K562 (cell line): ENCODE results near the gene CSPG5. TPM values are rescaled to one million over a fixed set of nuclear protein-coding genes. Genes with fewer than 3 reads are reported as not detected.
A peak's percentile ranks its signal among the peaks of the same experiment; 100 is the strongest.

ENCODE experiments used
- ATAC-seq: fragments of 200-7000 bp; cut with Tn5 transposase; 3 replicates; pipeline ENCODE4 v1.9.1; 2020; ENCODE audit warnings: moderate library complexity
- BruUV-seq: library from RNA; stranded (reverse); fragments of 400-500 nt; replicated peaks from 2 replicates; lab custom pipeline; 2021; lab: Mats Ljungman, UMichigan
- CTCF ChIA-PET: fragments of 300-600 bp; formaldehyde crosslinking; extraction: SDS; loops from one replicate; lab custom pipeline; 2021; ENCODE audit warnings: low intra/inter-chr PET ratio; lab: Yijun Ruan, JAX
- POLR2A ChIA-PET: fragments of 300-600, 350-650 bp; sonication (Branson Sonifier 250); formaldehyde crosslinking; extraction: SDS; loops from one replicate; lab custom pipeline; 2021; ENCODE audit warnings: antibody characterized with exemption, inconsistent platforms; lab: Yijun Ruan, JAX
- DNase-seq, 4 experiments: peaks; one replicate each; pipeline versions ENCODE4 v3.0.0 to v3.0.0-alpha.2; 2011 to 2018; ENCODE audit warnings: low spot score in 3 of 4, mixed read lengths in 3 of 4; ENCODE audit errors: extremely low read depth in 1 of 4
- FAIRE-seq: peaks from 2 replicates; lab custom pipeline; 2011; peaks lifted over from hg19 to GRCh38; lab: Jason Lieb, UNC
- H2AFZ ChIP-seq: 2 replicates; pipeline ENCODE4 v1.6.0; 2011; ENCODE audit warnings: low read depth, low read length, control low read depth, inconsistent platforms
- H3K27ac ChIP-seq: fragments of 200-600 bp; 3 replicates; pipeline ENCODE4 v1.8.0; 2011; ENCODE audit warnings: low read depth, mild to moderate bottlenecking, control low read depth, inconsistent platforms, low read length, moderate library complexity, mixed read lengths; ENCODE audit errors: extremely low read depth
- H3K27me3 ChIP-seq, 2 experiments: fragments of 300-600 bp in 1 of 2; 2 replicates in 1 of 2; 3 replicates in 1 of 2; pipeline versions ENCODE4 v1.6.0 to v1.8.0; 2011; ENCODE audit warnings: inconsistent platforms in 2 of 2, low read length in 2 of 2, mild to moderate bottlenecking in 1 of 2, mixed read lengths in 1 of 2, moderate library complexity in 1 of 2; ENCODE audit not compliant: control insufficient read depth in 2 of 2, insufficient read depth in 2 of 2
- H3K36me3 ChIP-seq: fragments of 300-600 bp; 3 replicates; pipeline ENCODE4 v1.8.0; 2011; ENCODE audit warnings: mild to moderate bottlenecking, low read length, inconsistent platforms; ENCODE audit not compliant: control insufficient read depth, insufficient read depth
- H3K4me1 ChIP-seq, 2 experiments: fragments of 200-600 bp in 1 of 2; replicated peaks in 1 of 2; 2 replicates in 1 of 2; 3 replicates in 1 of 2; pipeline versions ENCODE4 v1.5.1 to v1.8.0; 2011; ENCODE audit warnings: inconsistent platforms in 2 of 2, low read length in 2 of 2, mild to moderate bottlenecking in 1 of 2, mixed read lengths in 1 of 2, moderate library complexity in 1 of 2; ENCODE audit not compliant: control insufficient read depth in 2 of 2, insufficient read depth in 2 of 2
- H3K4me2 ChIP-seq: 2 replicates; pipeline ENCODE4 v1.6.1; 2011; ENCODE audit warnings: low read length, control low read depth, inconsistent platforms, mixed read lengths; ENCODE audit not compliant: insufficient read depth
- H3K4me3 ChIP-seq: fragments of 200-600 bp; sonication (generic), shearing (Covaris generic); 2 replicates; pipeline ENCODE4 v1.5.1; 2016; ENCODE audit warnings: control low read depth, inconsistent platforms
- H3K79me2 ChIP-seq: fragments of 200-600 bp; 3 replicates; pipeline ENCODE4 v1.8.0; 2011; ENCODE audit warnings: low read length, inconsistent platforms; ENCODE audit not compliant: control insufficient read depth, insufficient read depth
- H3K9ac ChIP-seq, 2 experiments: 2 replicates each; pipeline versions ENCODE4 v1.6.0 to v1.6.1; 2011; ENCODE audit warnings: low read depth in 2 of 2, low read length in 2 of 2, control low read depth in 1 of 2, inconsistent platforms in 1 of 2, mild to moderate bottlenecking in 1 of 2, mixed read lengths in 1 of 2; ENCODE audit not compliant: insufficient read depth in 1 of 2
- H3K9me1 ChIP-seq: one replicate; pipeline ENCODE4 v1.6.0; 2011; ENCODE audit warnings: inconsistent platforms, mild to moderate bottlenecking, low read length, moderate library complexity; ENCODE audit not compliant: control insufficient read depth, insufficient read depth
- H3K9me3 ChIP-seq: replicated peaks from 2 replicates; pipeline ENCODE4 v1.5.1; 2011; ENCODE audit warnings: low read depth, low read length, inconsistent platforms; ENCODE audit not compliant: control insufficient read depth, insufficient read depth
- H4K20me1 ChIP-seq: replicated peaks from 2 replicates; pipeline ENCODE4 v1.6.1; 2011; ENCODE audit warnings: low read length, inconsistent platforms, mixed read lengths; ENCODE audit not compliant: control insufficient read depth, insufficient read depth
- ATF1 ChIP-seq, 2 experiments: fragments of 450-650 bp in 1 of 2; IDR thresholded peaks; 2 replicates each; pipeline ENCODE4 v1.6.1; 2016; ENCODE audit warnings: missing compliant biosample characterization in 1 of 2, missing genetic modification characterization in 1 of 2
- CREM ChIP-seq: IDR thresholded peaks from 2 replicates; pipeline ENCODE4 v1.6.1; 2014; ENCODE audit warnings: antibody characterized with exemption, low read depth
- CSDE1 ChIP-seq, 2 experiments: fragments of 450-650 bp; IDR thresholded peaks; 2 replicates each; pipeline ENCODE4 v1.6.1; 2016; ENCODE audit warnings: mild to moderate bottlenecking in 1 of 2
- E2F4 ChIP-seq: sonication (generic); formaldehyde crosslinking; IDR thresholded peaks from 2 replicates; pipeline ENCODE4 v1.8.0; 2022; ENCODE audit warnings: mild to moderate bottlenecking, low read depth, missing genetic modification reagents
- HOXB6 ChIP-seq: fragments of 250-450 bp; sonication (Bioruptor Pico); IDR thresholded peaks from 2 replicates; pipeline ENCODE4 v1.5.1; 2022; ENCODE audit warnings: mild to moderate bottlenecking, borderline replicate concordance
- MCM2 ChIP-seq: fragments of 450-650 bp; IDR thresholded peaks from 2 replicates; pipeline ENCODE4 v1.6.1; 2017; ENCODE audit warnings: low read depth, mild to moderate bottlenecking
- NBN ChIP-seq: fragments of 450-650 bp; IDR thresholded peaks from 2 replicates; pipeline ENCODE4 v1.6.1; 2016; ENCODE audit warnings: low read depth, mild to moderate bottlenecking
- PREB ChIP-seq: sonication (generic); formaldehyde crosslinking; IDR thresholded peaks from 2 replicates; pipeline ENCODE4 v1.8.1; 2023; ENCODE audit warnings: mild to moderate bottlenecking, missing genetic modification reagents
- RBBP5 ChIP-seq: fragments of 200-600 bp; sonication (generic); IDR thresholded peaks from 2 replicates; pipeline ENCODE4 v1.6.1; 2012; ENCODE audit warnings: borderline replicate concordance, mild to moderate bottlenecking, low read length, control low read depth, inconsistent platforms; ENCODE audit not compliant: insufficient read depth, poor library complexity, severe bottlenecking
- SMC3 ChIP-seq: conservative IDR thresholded peaks from 2 replicates; pipeline ENCODE4 v1.6.1; 2011; ENCODE audit warnings: low read depth, low read length, improper control_type of control experiment; ENCODE audit not compliant: insufficient read depth
- ZFP1 ChIP-seq: fragments of 450-650 bp; formaldehyde crosslinking; IDR thresholded peaks from 2 replicates; pipeline ENCODE4 v1.4.0; 2020; ENCODE audit warnings: mild to moderate bottlenecking, mixed read lengths
- ZNF384 ChIP-seq: IDR thresholded peaks from 2 replicates; pipeline ENCODE4 v1.6.1; 2012; ENCODE audit warnings: low read depth, low read length, improper control_type of control experiment
- ZNF77 ChIP-seq: fragments of 250-450 bp; sonication (Bioruptor Pico); IDR thresholded peaks from 2 replicates; pipeline ENCODE4 v1.5.0; 2020
- WGBS: fragments of 100-300 bp; shearing (Covaris generic); methylation state at CpG from one replicate; pipeline ENCODE4 v1.1.6; 2016; ENCODE audit warnings: low coverage, mixed read lengths; ENCODE audit not compliant: insufficient coverage; ENCODE audit errors: missing lambda C conversion rate; 5-methylcytosine and 5-hydroxymethylcytosine counted together
- in situ Hi-C: fragments of 300-500 bp; cut with MboI; formaldehyde crosslinking; loops from 4 replicates; pipeline ENCODE4 v1.15.0; 2018; ENCODE audit warnings: inconsistent platforms, mixed read lengths
- intact Hi-C: fragments of 100-400 bp; cut with micrococcal nuclease; formaldehyde crosslinking; loops from 2 replicates; pipeline ENCODE4 v1.14.2; 2022
- polyA plus RNA-seq, 8 experiments: library from polyadenylated mRNA; depleted of rRNA in 4 of 8; stranded (reverse) in 5 of 8; unstranded in 3 of 8; fragments of >200 nt; fragmentation: Nextera tagmentation in 2 of 8; fragmentation: Illumina TruSeq in 1 of 8; extraction: Ambion mirVana in 2 of 8; extraction: Trizol in 1 of 8; gene quantifications; 2 replicates each; pipeline versions ENCODE4 v1.2.1 to v1.2.3, GENCODE V29; 2011 to 2014; ENCODE audit warnings: inconsistent platforms in 1 of 8, missing spikeins in 1 of 8
- total RNA-seq, 7 experiments: library from RNA; depleted of rRNA in 6 of 7; stranded (reverse); fragments of >200 nt in 6 of 7; fragmentation: Illumina TruSeq in 2 of 7; extraction: Trizol in 2 of 7; gene quantifications; 2 replicates each; pipeline versions ENCODE4 v1.2.1 to v1.2.3, GENCODE V29; 2011 to 2021; ENCODE audit warnings: low replicate concordance in 1 of 7
- TF ChIP-seq, protein P1 (sequence below): fragments of 450-650 bp; IDR thresholded peaks from 2 replicates; pipeline ENCODE4 v1.6.1; 2018; ENCODE audit warnings: mild to moderate bottlenecking, low read depth; ENCODE audit not compliant: partially characterized antibody
- TF ChIP-seq, protein P2 (sequence below): fragments of 450-650 bp; IDR thresholded peaks from 2 replicates; pipeline ENCODE4 v1.6.1; 2016

Gene CSPG5
- total and polyA plus RNA-seq, 9 of the 15 experiments (the other 6 are each of a cell fraction or from before 2014, with no cell fraction given) = 0.06 to 3.3 (median 2.4) TPM

DNA sequence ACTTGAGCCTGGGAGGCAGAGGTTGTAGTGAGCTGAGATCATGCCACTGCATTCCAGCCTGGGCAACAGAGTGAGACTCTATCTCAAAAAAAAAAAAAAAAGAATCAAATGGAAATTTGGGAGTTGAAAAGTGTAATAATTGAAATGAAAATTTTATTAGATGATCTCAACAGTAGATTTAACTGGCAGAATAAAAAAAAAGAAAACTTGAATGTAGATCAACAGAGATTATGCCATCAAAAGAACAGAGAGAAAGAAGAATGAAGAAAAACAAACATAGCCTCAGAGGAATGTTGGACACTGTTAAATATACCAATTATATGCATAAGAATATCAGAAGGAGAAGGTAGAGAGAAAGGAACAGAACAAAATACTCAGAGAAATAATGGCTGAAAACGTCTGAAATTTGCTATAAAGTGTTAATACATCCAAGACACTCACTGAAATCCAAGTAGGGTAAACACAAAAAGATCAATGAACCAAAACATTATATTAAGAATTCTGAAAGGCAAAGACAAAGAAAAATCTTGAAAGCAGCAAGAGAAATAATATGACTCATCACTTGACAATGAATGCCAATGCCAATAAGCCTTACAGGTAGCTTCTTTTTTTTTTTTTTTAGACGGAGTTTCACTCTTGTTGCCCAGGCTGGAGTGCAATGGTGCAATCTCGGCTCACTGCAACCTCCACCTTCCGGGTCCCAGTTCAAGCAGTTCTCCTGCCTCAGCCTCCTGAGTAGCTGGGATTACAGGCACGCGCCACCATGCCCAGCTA lies 50.5 kb downstream of the CSPG5 start:
- H3K79me2 ChIP-seq = no peaks in the 10 kb centered on the region
- no TSS peak for BruUV-seq
- H3K27ac ChIP-seq = no peak overlapping the region
- no peaks in the 10 kb centered on the region for H4K20me1 ChIP-seq
- intact Hi-C loops (loop anchor here (10.0 kb wide), 1 partner anchor 47 kb away; the partner anchor contains the start of gene CSPG5), in situ Hi-C loops (loop anchor here (10.0 kb wide), 1 partner anchor 627 kb away; no protein-coding TSS in a partner anchor)
- no peak overlapping the region for H3K4me2 ChIP-seq
- ChIA-PET POLR2A (interaction anchor here (1.1 kb wide), 1 partner anchor 13 kb away, joined by 3 read pairs; no protein-coding TSS in a partner anchor), CTCF (interaction anchor here (0.6 kb wide), 1 partner anchor 10 kb away, joined by 3 read pairs; no protein-coding TSS in a partner anchor)
- no peak for DNase-seq
- H2AFZ ChIP-seq = no peak overlapping the region
- WGBS = 71% methylated on average over 5 of the region's 6 CpGs
- no peaks in the 10 kb centered on the region for H3K27me3 ChIP-seq
- H3K4me3 ChIP-seq = no peak overlapping the region
- no peak for ATAC-seq
- peaks cover 3% of the 10 kb centered on the region for H3K9me3 ChIP-seq
- no peak for FAIRE-seq
- no peak overlapping the region for H3K9ac ChIP-seq
- H3K4me1 ChIP-seq = no peaks in the 10 kb centered on the region; a peak in 1 of 5 replicates
- H3K9me1 ChIP-seq = no peaks in the 10 kb centered on the region
- no peaks in the 10 kb centered on the region for H3K36me3 ChIP-seq
- TF ChIP-seq NBN = 0 out of 2 replicates have a peak, but pooled peaks have one; percentile 47
- TF ChIP-seq CSDE1 (IDR thresholded peaks at IDR 0.05) = no peak
- no peak for TF ChIP-seq E2F4 (CRISPR knock-in tag)
- TF ChIP-seq ZNF77 (CRISPR knock-in tag) = no peak
- TF ChIP-seq CREM = no peak
- TF ChIP-seq ZFP1 (CRISPR knock-in tag) = no peak
- no peak for TF ChIP-seq SMC3
- no peak for TF ChIP-seq HOXB6
- TF ChIP-seq, protein P1, sequence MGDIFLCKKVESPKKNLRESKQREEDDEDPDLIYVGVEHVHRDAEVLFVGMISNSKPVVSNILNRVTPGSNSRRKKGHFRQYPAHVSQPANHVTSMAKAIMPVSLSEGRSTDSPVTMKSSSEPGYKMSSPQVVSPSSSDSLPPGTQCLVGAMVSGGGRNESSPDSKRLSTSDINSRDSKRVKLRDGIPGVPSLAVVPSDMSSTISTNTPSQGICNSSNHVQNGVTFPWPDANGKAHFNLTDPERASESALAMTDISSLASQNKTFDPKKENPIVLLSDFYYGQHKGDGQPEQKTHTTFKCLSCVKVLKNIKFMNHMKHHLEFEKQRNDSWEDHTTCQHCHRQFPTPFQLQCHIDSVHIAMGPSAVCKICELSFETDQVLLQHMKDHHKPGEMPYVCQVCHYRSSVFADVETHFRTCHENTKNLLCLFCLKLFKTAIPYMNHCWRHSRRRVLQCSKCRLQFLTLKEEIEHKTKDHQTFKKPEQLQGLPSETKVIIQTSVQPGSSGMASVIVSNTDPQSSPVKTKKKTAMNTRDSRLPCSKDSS = peak; percentile 88
- no peak for TF ChIP-seq MCM2
- TF ChIP-seq RBBP5 = no peak
- peak; percentile 66 for TF ChIP-seq ZNF384
- TF ChIP-seq ATF1 (CRISPR knock-in tag; IDR thresholded peaks at IDR 0.05) = no peak
- no peak for TF ChIP-seq ATF1 (tag; IDR thresholded peaks at IDR 0.05)
- TF ChIP-seq PREB (CRISPR knock-in tag) = no peak
- TF ChIP-seq, protein P2, sequence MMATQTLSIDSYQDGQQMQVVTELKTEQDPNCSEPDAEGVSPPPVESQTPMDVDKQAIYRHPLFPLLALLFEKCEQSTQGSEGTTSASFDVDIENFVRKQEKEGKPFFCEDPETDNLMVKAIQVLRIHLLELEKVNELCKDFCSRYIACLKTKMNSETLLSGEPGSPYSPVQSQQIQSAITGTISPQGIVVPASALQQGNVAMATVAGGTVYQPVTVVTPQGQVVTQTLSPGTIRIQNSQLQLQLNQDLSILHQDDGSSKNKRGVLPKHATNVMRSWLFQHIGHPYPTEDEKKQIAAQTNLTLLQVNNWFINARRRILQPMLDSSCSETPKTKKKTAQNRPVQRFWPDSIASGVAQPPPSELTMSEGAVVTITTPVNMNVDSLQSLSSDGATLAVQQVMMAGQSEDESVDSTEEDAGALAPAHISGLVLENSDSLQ = no peak
